Pulmonary artery endothelial cell (primary cell): Measurements from ENCODE around the gene ZC3HAV1. TPM values are rescaled to one million over a fixed set of nuclear protein-coding genes. Genes with fewer than 3 reads are reported as not detected.
"Not testable (repeated sequence)": the region's sequence is repeated elsewhere in the genome, so short reads cannot be mapped to it uniquely, and the experiment has no call there.

ENCODE experiments used
- DNase-seq: peaks from one replicate; pipeline ENCODE4 v3.0.0-alpha.2; 2011; ENCODE audit warnings: low read depth, low spot score
- total RNA-seq: library from RNA; depleted of rRNA; stranded (reverse); fragments of >200 nt; gene quantifications from 2 replicates; pipeline ENCODE4 v1.2.3, GENCODE V29; 2014

Gene ZC3HAV1
- total RNA-seq, 1 donor from 2014 or later, result 43.3 TPM

GRCh38 chr7:139054656-139055055, 54.9 kb downstream of the ZC3HAV1 start:
- DNase-seq, result not testable (repeated sequence)

GRCh38 chr7:139054101-139054500, 55.4 kb downstream of the ZC3HAV1 start:
- no peak for DNase-seq

GRCh38 chr7:139051655-139052054, 57.9 kb downstream of the ZC3HAV1 start:
- DNase-seq, result no peak

GRCh38 chr7:139049936-139050335, 59.6 kb downstream of the ZC3HAV1 start:
- no peak for DNase-seq

GRCh38 chr7:139049111-139049510, 60.4 kb downstream of the ZC3HAV1 start:
- DNase-seq, result no peak

GRCh38 chr7:139047970-139048369, 61.5 kb downstream of the ZC3HAV1 start:
- no peak for DNase-seq

GRCh38 chr7:139046143-139046542, 63.4 kb downstream of the ZC3HAV1 start:
- DNase-seq, result no peak

GRCh38 chr7:139044813-139045794, 64.4 kb downstream of the ZC3HAV1 start:
- DNase-seq, result no peak

GRCh38 chr7:139043823-139044812, 65.4 kb downstream of the ZC3HAV1 start:
- DNase-seq, result no peak

- DNase-seq, result no peak
These were observed 68.0 kb downstream of the ZC3HAV1 start for GRCh38 chr7:139041378-139042085.

- DNase-seq, result no peak
These were observed 70.8 kb downstream of the ZC3HAV1 start for GRCh38 chr7:139038691-139039090.

GRCh38 chr7:139036901-139037300, 72.6 kb downstream of the ZC3HAV1 start:
- DNase-seq, result no peak

- peak; percentile 13 for DNase-seq
These were observed 73.8 kb downstream of the ZC3HAV1 start, which contains the start of gene ZC3HAV1L for GRCh38 chr7:139035586-139036353. Gene ZC3HAV1L, minus strand, starts transcription at chr7:139036042. Its CDS starts 25 bp downstream, at chr7:139036017.

GRCh38 chr7:139034855-139035585, 74.5 kb downstream of the ZC3HAV1 start:
- DNase-seq, result no peak

- DNase-seq, result no peak
These were observed 75.2 kb downstream of the ZC3HAV1 start for GRCh38 chr7:139034336-139034735.

GRCh38 chr7:139033346-139034114, 76.0 kb downstream of the ZC3HAV1 start:
- DNase-seq, result no peak

- no peak for DNase-seq
These were observed 77.0 kb downstream of the ZC3HAV1 start for GRCh38 chr7:139032473-139032872.

GRCh38 chr7:139029353-139029752, 80.2 kb downstream of the ZC3HAV1 start:
- no peak for DNase-seq

GRCh38 chr7:139026551-139026950, 83.0 kb downstream of the ZC3HAV1 start:
- no peak for DNase-seq
